GM12872 (cell line): ENCODE measurements around the gene HES6.

ENCODE experiments used
- CTCF ChIP-seq: IDR thresholded peaks from 3 replicates; pipeline ENCODE4 v1.5.1; 2011; ENCODE audit warnings: low read depth, mild to moderate bottlenecking, low read length, moderate library complexity; ENCODE audit not compliant: insufficient read depth

Gene HES6

DNA sequence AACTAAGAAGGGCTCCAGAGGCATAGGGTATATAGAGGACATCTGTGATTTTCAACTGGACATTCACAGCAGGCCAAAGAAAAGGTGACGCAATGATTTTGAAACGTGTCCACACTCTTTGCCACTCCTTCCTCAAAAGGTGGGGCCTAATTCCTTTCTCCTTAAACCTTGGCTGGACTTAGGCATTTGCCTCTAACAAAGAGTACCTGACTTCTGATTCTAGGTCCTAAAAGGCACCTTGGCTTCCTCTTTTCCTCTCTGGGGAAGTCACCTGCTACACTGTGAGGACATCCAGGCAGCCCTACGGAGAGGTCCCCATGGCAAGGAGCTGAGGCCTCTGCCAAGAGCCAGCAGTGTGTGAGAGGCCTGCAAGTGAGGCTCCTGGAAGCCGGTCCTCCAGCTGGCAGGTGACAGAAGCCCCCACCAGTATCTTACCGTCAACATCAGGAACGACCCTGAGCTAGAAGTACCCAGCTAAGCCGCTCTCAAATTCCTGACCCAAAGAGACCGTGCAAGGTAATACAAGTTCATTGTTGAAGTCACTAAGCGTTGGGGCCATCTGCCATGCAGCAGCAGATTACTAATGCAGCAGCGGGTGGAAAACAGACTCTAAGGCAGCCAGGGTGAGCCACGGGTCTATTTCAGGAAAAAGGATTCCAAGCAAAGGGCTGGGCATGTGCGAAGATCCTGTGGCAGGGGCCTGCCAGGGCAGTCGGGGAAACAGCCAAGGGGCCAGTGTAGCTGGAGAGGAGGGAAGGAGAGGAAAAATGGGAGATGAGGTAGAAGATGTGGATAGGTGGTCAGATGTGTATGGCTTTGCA, 7.4 kb upstream of the HES6 start:
- no peak for TF ChIP-seq CTCF

- TF ChIP-seq CTCF = no peak
Observed at GRCh38 chr2:238244151-238244550, 4.3 kb upstream of the HES6 start.

DNA sequence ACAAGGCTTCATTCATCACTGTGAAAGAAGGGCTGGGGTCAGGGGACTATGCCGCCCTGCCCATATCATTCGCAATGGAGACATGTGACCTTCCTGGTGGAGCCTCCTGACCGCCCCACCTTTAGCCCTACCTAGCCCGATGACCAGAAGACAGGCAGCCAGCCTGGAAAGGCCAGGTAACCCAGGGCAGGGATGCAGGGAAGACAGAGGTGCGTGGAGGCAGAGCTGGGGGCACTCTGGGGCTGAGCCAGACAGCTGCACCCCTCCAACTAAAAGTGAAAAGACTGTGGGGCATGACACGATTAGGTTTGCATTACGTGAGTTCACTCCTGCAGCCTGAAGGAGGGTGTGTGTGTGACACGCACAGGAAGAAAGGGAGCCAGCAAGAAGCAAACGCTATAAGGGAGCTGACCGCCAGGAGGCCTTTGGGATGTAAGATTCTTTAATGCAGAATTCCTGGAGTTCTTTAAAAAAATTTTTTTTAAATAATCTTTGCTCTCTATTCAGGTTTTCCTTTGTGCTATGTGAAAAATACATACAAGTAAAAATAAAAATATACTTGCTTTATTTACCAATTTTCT, 3.7 kb upstream of the HES6 start:
- TF ChIP-seq CTCF = no peak

GRCh38 chr2:238242731-238243495, 3.1 kb upstream of the HES6 start:
- no peak for TF ChIP-seq CTCF

GRCh38 chr2:238241970-238242369, 2.1 kb upstream of the HES6 start:
- no peak for TF ChIP-seq CTCF

DNA sequence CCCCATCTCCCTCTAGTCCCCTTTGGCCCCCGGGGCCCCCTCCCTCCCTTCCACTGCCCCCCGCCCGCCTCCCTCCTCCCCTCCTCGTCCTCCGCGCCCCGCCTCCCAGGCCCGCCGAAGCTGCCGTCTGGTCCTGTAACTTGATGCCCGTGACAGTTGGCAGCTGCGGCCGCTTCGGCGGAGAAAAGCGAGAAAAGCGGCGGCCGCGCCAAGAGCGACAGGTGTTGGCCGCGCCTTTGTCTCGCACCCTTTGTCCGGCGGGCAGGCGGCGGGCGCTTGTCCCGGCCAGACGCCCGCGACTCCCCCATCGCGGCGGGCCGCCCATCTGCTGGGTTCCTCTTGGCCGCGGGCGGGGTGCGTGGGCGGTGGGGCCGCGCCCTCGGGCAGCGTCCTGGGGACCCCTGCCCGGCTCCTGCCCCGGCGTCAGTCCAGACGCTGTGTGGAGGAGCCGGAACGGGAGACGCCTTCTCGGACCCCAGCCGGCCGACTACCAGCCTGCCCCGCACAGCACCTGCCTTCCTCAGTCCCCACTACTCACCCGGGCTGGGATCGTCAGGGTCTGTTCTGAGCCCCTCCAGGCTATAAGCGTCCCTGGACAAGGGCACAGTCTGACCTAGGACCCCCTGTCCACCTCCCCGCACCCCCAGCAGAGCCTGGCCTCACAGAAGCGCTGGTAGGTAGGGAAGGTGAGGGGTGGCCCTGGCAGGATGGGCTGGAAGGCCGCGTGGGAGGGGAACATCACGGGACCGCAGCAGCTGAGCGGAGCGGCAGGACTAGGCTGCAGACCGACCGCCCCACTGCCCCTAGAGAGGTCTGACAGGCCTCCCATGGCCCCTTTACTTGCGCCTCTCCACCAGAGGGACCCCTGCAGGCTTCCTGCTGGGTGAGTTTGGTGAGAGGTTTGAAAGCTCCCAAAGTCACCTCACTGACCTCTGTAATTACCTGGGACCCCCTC, 1.2 kb upstream of the HES6 start:
- TF ChIP-seq CTCF = 0 out of 3 replicates have a peak, but pooled peaks have one; percentile 3
